Activated T-cell treated with anti-CD3 and anti-CD28 coated beads, Interleukin-2, amount 50 U/mL, for 72 hours (primary cell): ENCODE measurements around the gene SP140L. TPM values are rescaled to one million over a fixed set of nuclear protein-coding genes. Genes with fewer than 3 reads are reported as not detected.
A peak's percentile ranks its signal among the peaks of the same experiment; 100 is the strongest.
"Not testable (repeated sequence)": the region's sequence is repeated elsewhere in the genome, so short reads cannot be mapped to it uniquely, and the experiment has no call there.

Experiments
- ATAC-seq, 2 donors: fragments of 150-1000 bp; cut with Tn5 transposase; replicated peaks in 1 of 2; 2 replicates each; pipeline ENCODE4 v1.10.0; 2021; ENCODE audit warnings: moderate library complexity in 2 of 2, mild to moderate bottlenecking in 1 of 2
- DNase-seq, 2 donors: peaks; one replicate each; pipeline ENCODE4 v3.0.0; 2021 to 2022; ENCODE audit warnings: mixed read lengths in 1 of 2
- H3K27ac Mint-ChIP-seq: one replicate; pipeline ENCODE4 v1.8.0; 2022; ENCODE audit warnings: mild to moderate bottlenecking, moderate library complexity, mixed read lengths
- H3K27me3 Mint-ChIP-seq: one replicate; pipeline ENCODE4 v1.8.0; 2022; ENCODE audit warnings: low read depth, mixed read lengths
- H3K36me3 Mint-ChIP-seq, 2 donors: one replicate each; pipeline ENCODE4 v1.8.0; 2022; ENCODE audit warnings: mixed read lengths in 2 of 2, mild to moderate bottlenecking in 1 of 2; ENCODE audit not compliant: insufficient read depth in 2 of 2
- H3K4me1 Mint-ChIP-seq: one replicate; pipeline ENCODE4 v1.8.0; 2022; ENCODE audit warnings: low read depth, mixed read lengths
- H3K4me3 Mint-ChIP-seq, 2 donors: one replicate each; pipeline ENCODE4 v1.8.0; 2022; ENCODE audit warnings: mild to moderate bottlenecking in 2 of 2, mixed read lengths in 2 of 2, moderate library complexity in 2 of 2
- H3K9me3 Mint-ChIP-seq, 2 donors: one replicate each; pipeline ENCODE4 v1.8.0; 2022; ENCODE audit warnings: mixed read lengths in 2 of 2
- total RNA-seq, 2 donors: library from RNA; stranded (reverse); gene quantifications; one replicate each; pipeline ENCODE4 v1.2.3, GENCODE V29; 2022

SP140L gene
- total RNA-seq, 2 donors from 2014 or later: 59.9 to 63.0 TPM

DNA sequence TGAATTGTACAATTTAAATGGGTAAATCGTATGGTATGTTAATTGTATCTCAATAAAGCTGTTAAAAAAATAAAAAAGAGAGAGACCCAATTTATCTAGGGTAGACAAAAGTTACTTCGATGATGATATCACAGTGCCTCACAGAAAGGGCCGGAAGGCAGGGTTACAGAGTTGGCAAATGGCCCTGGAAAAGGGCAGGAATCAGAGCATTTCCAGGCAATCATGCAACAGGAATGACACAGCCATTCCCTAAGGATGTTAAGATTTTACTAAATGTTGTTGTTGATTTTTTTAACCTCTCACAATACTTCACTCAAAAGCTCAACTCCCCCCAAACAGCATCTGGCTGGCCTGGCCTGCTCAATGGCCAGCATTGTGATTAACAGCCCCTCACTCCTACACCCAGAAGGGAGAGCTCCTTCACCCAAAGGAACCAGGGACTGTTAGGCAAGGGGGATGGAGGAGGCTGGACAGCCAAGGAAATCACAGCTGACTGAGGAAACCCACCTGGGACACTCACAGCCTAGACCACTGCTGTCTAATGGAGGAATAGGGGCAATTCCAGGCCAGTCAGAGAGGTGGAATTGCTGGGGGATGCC, 81.3 kb downstream of the SP140L start:
- ATAC-seq: no peak
- Mint-ChIP-seq H3K36me3 (peaks cover 2 to 14% of the 10 kb centered on the region in 2 donors), H3K9me3 (peaks cover 1 to 2% of the 10 kb centered on the region in 2 donors), H3K4me1 (peaks cover 35% of the 10 kb centered on the region), H3K27me3 (no peaks in the 10 kb centered on the region), H3K27ac (peak overlapping the region; percentile 49), H3K4me3 (no peak overlapping the region)
- no peak for DNase-seq

DNA sequence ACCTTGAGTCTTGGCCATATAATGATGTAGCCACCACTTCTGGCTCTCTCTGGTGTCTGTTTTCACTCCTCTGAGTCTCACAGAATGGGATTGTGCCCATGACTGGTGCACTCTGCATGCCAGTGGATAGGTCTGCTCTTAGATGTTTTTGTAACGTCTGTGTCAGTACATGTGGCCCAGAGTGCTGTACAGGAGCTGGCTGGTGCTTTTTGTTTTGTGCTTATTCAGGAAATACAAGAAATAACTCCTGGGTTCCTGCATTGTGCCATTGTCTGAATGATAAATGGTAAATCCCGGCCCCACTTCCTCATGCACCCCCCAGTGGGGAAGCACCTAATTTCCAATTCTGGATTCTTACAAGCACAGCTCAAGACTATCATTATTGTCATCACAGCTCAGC, 82.3 kb downstream of the SP140L start:
- ATAC-seq, H3K36me3 Mint-ChIP-seq, H3K27ac Mint-ChIP-seq, H3K9me3 Mint-ChIP-seq, H3K27me3 Mint-ChIP-seq, H3K4me3 Mint-ChIP-seq, DNase-seq: not testable (repeated sequence)
- peaks cover 45% of the 10 kb centered on the region for H3K4me1 Mint-ChIP-seq

DNA sequence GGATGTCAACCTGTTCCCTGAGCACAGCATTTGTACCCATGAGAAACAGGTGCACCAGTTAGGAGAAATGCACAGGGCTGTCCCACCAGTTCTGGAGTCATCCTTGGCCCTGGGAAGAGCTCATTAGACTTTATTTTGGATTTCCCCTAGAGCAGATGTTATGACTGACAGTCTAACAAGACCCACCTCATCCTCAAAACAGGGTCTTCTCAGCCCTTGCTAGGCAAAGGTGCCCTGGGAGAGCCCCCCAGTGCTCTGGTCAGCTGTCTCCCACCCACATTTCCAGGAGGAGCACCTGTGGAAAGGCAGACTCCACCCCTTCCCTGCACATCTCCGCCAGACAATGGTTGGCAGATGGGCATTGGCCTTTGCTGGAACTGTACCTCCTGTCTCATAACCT, 83.3 kb downstream of the SP140L start:
- DNase-seq: no peak
- Mint-ChIP-seq H3K27me3 (no peaks in the 10 kb centered on the region), H3K9me3 (peaks cover 0 to 2% of the 10 kb centered on the region in 2 donors), H3K36me3 (peaks cover 0 to 4% of the 10 kb centered on the region in 2 donors), H3K4me1 (peaks cover 54% of the 10 kb centered on the region), H3K27ac (no peak overlapping the region), H3K4me3 (peak overlapping the region; percentile 88 to 97)
- no peak for ATAC-seq

DNA sequence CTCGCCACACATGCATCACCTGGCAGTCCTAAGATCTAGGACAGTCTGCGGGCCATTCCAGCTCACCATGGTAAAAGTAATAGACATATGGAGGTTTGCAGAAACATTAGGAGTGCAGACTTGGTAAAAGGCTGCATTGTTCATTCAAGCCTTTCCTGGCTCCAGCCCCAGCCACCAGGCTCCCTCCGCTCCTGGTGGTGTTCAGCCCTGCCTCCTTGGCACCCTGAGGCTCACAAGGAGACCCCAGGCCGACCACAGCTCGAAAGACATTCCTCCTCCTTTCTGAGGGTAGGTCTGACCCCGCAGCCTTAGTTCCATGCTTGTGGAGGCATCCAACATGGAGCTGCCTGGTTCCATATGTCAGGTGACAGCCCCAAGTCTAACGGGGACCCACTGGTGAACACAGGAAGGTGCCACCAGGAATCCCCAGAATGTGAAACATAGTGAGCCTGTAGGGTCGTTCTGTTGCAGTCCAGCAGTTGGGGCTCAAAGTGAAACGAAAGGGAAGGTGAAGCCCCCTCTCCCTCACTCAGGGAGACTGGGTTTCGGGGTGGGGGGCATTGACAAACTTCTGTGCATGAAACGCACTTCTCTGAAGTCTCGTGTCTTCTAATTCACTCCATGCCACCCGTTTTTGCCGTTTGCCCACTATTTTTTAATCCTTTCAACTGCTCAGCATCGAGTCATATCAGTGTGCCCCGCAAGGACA, 84.0 kb downstream of the SP140L start:
- Mint-ChIP-seq H3K4me3 (peak overlapping the region; percentile 88 to 97), H3K27ac (peak overlapping the region; percentile 94), H3K36me3 (peaks cover 0 to 4% of the 10 kb centered on the region in 2 donors), H3K27me3 (no peaks in the 10 kb centered on the region), H3K4me1 (peaks cover 61% of the 10 kb centered on the region), H3K9me3 (peaks cover 0 to 2% of the 10 kb centered on the region in 2 donors)
- DNase-seq: no peak
- ATAC-seq: no peak

DNA sequence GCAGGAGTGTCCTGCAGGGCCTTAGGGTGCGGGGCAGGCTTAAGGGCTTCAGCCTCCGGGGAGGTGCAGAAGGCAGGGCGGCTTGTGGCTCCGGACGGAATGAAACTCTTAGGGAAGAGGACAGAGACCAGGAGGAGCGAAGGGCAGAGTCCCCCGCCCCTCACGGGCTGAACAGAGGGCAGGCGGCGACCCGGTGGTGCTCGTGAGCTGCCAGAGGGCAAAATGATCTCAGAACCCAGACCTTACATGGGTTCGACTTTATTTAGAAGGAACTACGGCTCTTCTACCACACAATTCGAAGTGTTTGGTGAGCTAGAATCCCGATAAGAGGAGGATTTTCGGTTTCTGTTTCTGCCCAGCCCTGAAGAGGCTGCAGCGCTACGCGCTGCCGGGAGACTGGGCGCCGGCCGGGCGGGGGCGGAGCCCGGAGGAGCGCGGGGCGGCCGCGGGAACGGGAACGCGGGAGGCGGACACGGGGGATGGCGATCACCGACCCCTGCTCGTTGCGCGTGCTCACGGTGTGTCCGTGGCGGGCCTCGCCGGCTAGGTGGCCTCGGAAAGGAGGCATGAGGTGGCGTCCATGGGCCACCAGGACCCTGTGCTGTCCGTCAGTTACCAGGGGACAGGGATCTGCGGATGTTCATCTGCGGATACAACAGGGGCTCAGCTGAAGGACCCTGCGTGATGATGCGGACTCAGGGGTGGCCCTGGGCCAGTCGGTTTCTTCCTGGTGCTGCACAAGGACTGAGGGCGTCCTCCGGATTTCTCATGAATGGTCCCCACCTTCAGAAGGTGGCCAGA, 84.8 kb downstream of the SP140L start:
- DNase-seq (peak; percentile 75 to 81), ATAC-seq (peak; percentile 73 to 78)
- peaks cover 61% of the 10 kb centered on the region for H3K4me1 Mint-ChIP-seq
- no peaks in the 10 kb centered on the region for H3K27me3 Mint-ChIP-seq
- peaks cover 0 to 2% of the 10 kb centered on the region in 2 donors for H3K9me3 Mint-ChIP-seq
- H3K27ac Mint-ChIP-seq: peak overlapping the region; percentile 94
- peak overlapping the region; percentile 88 to 97 for H3K4me3 Mint-ChIP-seq
- peaks cover 2 to 7% of the 10 kb centered on the region in 2 donors for H3K36me3 Mint-ChIP-seq

DNA sequence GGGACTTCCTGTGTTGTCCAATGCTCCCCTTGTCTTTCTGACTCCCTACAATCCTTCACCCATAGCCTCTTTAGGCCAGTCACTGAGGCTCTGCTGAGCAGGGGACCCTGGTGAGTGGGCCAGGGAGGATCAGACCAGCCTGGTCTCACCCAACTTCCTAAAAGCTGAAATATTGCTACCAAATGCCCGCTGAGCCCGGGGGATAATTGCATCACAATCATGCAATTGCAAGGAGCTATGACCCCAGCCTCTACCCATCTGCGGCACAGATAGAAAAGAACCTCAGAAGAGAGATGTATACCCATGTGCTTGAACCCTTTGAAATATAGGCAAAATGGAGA, 85.3 kb downstream of the SP140L start:
- DNase-seq: no peak
- Mint-ChIP-seq H3K36me3 (peaks cover 2 to 4% of the 10 kb centered on the region in 2 donors), H3K4me1 (peaks cover 62% of the 10 kb centered on the region), H3K4me3 (peak overlapping the region; percentile 88 to 97), H3K27ac (peak overlapping the region; percentile 82), H3K27me3 (no peaks in the 10 kb centered on the region), H3K9me3 (peaks cover 0 to 2% of the 10 kb centered on the region in 2 donors)
- no peak for ATAC-seq

DNA sequence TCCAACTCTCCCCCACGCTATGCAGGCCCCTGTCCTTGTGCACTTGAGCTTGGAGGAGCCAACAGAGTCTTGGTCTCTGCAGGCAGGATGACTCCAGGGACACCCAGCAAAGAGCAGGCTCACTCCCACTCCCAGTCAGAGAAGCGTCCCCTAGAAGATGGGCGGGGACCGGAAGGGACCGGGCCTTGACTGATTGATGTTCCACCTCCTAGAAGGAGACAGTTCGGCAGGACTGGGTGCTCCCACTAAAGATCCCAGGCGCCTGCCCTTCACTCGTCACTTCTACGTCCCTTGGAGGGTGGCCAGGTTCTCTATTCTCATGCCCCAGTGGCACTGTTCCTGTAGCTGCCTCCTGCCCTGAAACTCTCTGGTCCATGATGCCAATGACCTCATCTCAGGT, 85.9 kb downstream of the SP140L start:
- Mint-ChIP-seq H3K9me3 (no peaks in the 10 kb centered on the region), H3K27me3 (no peaks in the 10 kb centered on the region), H3K4me1 (peaks cover 67% of the 10 kb centered on the region), H3K27ac (peak overlapping the region; percentile 89), H3K4me3 (peak overlapping the region; percentile 88 to 97), H3K36me3 (peaks cover 4 to 7% of the 10 kb centered on the region in 2 donors)
- no peak for ATAC-seq
- no peak for DNase-seq

DNA sequence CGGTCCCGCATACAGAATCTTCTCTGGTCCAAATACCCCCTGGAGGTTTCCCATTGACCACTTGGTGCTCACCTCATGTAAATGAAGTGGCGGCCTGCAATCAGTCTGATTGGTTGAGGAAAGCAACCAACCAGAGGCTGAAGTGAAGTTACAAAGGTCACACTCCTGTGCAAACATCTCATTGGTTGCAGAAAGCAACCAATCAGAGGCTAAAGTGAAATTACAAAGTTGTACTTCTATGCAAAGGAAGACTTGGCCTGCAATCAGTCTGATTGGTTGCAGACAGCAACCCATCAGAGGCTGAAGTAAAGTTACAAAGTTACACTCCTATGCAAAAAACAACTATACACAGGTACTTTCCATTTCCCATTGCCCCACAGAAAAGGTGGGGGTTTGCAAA, 86.5 kb downstream of the SP140L start:
- no peaks in the 10 kb centered on the region for H3K9me3 Mint-ChIP-seq
- peaks cover 67% of the 10 kb centered on the region for H3K4me1 Mint-ChIP-seq
- peak overlapping the region; percentile 88 to 97 for H3K4me3 Mint-ChIP-seq
- H3K27ac Mint-ChIP-seq: peak overlapping the region; percentile 89
- ATAC-seq (no peak), DNase-seq (no peak)
- H3K36me3 Mint-ChIP-seq: peaks cover 6 to 12% of the 10 kb centered on the region in 2 donors
- no peaks in the 10 kb centered on the region for H3K27me3 Mint-ChIP-seq

DNA sequence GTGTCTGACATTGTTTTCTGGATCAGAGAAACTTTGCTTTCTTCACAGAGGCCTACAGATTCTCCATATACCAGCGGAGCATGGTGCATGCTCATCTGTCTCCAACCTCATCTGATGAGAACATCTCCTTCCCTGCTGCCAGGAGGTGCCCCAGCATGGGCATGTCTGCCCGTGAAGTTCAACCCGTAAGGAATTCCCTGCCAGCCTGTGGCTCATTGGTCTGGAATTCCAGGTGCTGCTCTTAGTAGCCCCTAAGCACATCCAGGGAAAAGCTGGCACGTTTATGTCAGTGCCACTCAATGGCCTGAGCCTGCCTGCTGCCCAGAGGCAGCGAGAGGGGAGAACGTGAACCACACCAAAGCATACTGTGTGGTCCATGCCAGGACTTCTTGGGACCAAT, 87.3 kb downstream of the SP140L start:
- Mint-ChIP-seq H3K4me3 (peak overlapping the region; percentile 88 to 95), H3K9me3 (no peaks in the 10 kb centered on the region), H3K27me3 (no peaks in the 10 kb centered on the region), H3K36me3 (peaks cover 9 to 20% of the 10 kb centered on the region in 2 donors), H3K27ac (peak overlapping the region; percentile 89), H3K4me1 (peaks cover 73% of the 10 kb centered on the region)
- DNase-seq: no peak
- no peak for ATAC-seq

DNA sequence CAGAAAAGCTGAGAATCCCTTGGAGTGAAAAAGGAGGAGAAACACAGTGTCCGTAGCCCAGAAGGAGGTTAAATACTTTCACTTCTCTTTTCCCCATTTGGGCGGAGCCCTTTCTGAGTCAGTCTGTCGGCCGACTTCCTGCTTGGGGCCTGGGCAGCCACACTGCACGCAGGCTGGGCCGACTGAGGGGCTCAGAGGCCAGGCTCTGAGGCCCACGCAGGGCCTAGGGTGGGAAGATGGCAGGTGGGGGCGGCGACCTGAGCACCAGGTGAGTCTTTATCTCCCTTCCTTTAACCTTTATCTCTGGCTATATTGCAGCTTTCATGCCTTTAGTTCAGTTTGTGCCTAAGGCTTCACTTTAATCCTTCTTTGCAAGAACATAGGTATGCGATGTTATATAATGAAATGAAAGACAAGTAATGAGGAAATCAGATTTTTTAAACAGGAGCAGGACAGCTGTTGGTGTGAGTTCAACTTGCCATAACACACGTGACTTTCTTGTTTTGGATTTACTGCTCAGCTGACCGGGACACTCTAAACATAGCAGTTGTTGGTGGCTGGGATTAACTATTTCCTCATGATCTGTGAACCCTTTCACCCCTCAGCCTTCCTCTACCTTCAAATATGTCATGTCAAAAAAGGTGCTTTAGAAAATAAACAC, 89.2 kb downstream of the SP140L start, which contains the start of gene SP100:
TSS of gene SP100 (plus strand) at position 141 of the 661 bp plus-strand sequence. CDS start at position 237, 96 bp downstream.
- ATAC-seq (peak; percentile 85), DNase-seq (peak; percentile 82 to 87)
- Mint-ChIP-seq H3K4me3 (peak within 1 kb of the TSS; percentile 88 to 95), H3K27me3 (no peaks in the 10 kb centered on the region), H3K4me1 (peaks cover 85% of the 10 kb centered on the region), H3K9me3 (no peaks in the 10 kb centered on the region), H3K36me3 (peaks cover 16 to 26% of the 10 kb centered on the region in 2 donors), H3K27ac (peak within 1 kb of the TSS; percentile 99)

DNA sequence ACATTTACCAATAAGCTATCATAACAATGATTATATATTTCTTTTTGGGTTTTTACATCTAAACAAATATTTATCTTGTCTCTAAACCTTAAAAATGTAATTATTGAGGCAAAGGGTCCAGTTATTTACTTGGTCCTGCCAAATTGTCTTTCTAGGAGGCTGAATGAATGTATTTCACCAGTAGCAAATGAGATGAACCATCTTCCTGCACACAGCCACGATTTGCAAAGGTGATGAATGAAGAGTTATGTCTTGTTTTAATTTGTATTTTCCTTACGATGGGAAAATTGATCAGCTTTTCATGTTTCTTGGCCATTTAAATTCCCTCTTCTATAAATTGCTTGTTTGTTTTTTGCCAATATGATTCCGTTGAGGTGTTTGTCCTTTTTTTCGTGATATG, 90.4 kb downstream of the SP140L start:
- Mint-ChIP-seq H3K36me3 (peaks cover 24 to 34% of the 10 kb centered on the region in 2 donors), H3K9me3 (no peaks in the 10 kb centered on the region), H3K27me3 (no peaks in the 10 kb centered on the region), H3K4me1 (peaks cover 85% of the 10 kb centered on the region), H3K4me3 (peak overlapping the region; percentile 95 to 96), H3K27ac (peak overlapping the region; percentile 97)
- ATAC-seq (no peak), DNase-seq (no peak)

DNA sequence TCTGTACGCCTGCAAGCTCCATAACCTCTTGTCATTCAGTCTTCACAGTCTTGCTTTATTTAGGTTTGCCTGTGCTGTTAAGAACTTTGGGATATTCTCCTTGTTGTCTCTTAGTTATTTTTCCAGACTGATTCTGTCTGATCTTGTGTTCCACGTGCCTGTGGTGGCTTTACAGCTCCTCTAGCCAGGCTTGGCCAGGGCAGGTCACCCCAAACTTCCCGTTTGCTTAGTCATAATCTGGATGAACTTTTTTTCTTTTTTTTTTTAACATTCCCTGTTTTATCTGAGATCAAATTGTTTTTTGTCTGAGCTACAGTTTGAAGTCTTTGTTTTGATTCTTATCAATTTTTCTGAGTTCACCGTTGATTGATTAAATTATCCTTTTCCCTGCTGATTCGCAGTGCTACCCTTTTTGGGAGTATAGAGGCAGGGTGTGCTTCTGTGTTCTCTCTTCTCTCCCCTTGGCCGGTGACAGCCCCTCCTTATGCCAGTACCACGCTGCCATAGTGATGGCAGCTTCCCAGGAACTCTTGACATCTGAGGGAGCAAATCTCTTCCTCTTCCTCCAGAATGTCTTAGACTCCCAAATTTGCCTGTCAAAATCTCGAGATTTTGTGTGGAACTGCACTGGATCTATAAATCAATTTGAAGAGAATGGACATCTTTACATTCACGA, 91.5 kb downstream of the SP140L start:
- no peaks in the 10 kb centered on the region for H3K27me3 Mint-ChIP-seq
- DNase-seq (no peak), ATAC-seq (no peak)
- peak overlapping the region; percentile 96 for H3K27ac Mint-ChIP-seq
- H3K9me3 Mint-ChIP-seq: no peaks in the 10 kb centered on the region
- peaks cover 84% of the 10 kb centered on the region for H3K4me1 Mint-ChIP-seq
- peak overlapping the region; percentile 95 to 96 for H3K4me3 Mint-ChIP-seq
- peaks cover 25 to 37% of the 10 kb centered on the region in 2 donors for H3K36me3 Mint-ChIP-seq
